GM12801 (cell line): ENCODE results near the gene SH3RF1.

ENCODE experiments used
- CTCF ChIP-seq: IDR thresholded peaks from one replicate; pipeline ENCODE4 v1.5.1; 2011; ENCODE audit warnings: control low read depth; ENCODE audit not compliant: insufficient read length; ENCODE audit errors: extremely low read depth

Gene SH3RF1

GRCh38 chr4:169167957-169168858, 102.5 kb downstream of the SH3RF1 start:
- TF ChIP-seq CTCF = no peak

- TF ChIP-seq CTCF = no peak
Observed at GRCh38 chr4:169164669-169165415, 105.9 kb downstream of the SH3RF1 start.

- no peak for TF ChIP-seq CTCF
Observed at GRCh38 chr4:169163947-169164668, 106.6 kb downstream of the SH3RF1 start.

GRCh38 chr4:169163495-169163894, 107.3 kb downstream of the SH3RF1 start:
- TF ChIP-seq CTCF = no peak

GRCh38 chr4:169160825-169161224, 109.9 kb downstream of the SH3RF1 start:
- TF ChIP-seq CTCF = no peak

GRCh38 chr4:169159624-169160171, 111.1 kb downstream of the SH3RF1 start:
- TF ChIP-seq CTCF = no peak

- no peak for TF ChIP-seq CTCF
Observed at GRCh38 chr4:169158861-169159260, 111.9 kb downstream of the SH3RF1 start.
